ENCODE results near the gene NUDT8. TPM values are rescaled to one million over a fixed set of nuclear protein-coding genes. Genes with fewer than 3 reads are reported as not detected.

NUDT8 gene
- total and polyA plus RNA-seq, 9 of the 15 experiments (the other 6 are each of a cell fraction or from before 2014, with no cell fraction given), result 0.23 to 27.8 (median 5.0) TPM

- H3K9ac ChIP-seq (ENCODE audit: insufficient read depth in 1 of 2, low read depth in 2 of 2, low read length in 2 of 2), result no peak overlapping the region
- H2AFZ ChIP-seq (ENCODE audit: low read depth, low read length), result no peak overlapping the region
- BruUV-seq (replicated peaks), result no TSS peak
- DNase-seq (ENCODE audit: extremely low read depth in 1 of 4, low spot score in 3 of 4), result no peak
- 28% methylated on average over 3 of the region's 5 CpGs for WGBS (ENCODE audit: insufficient coverage, low coverage, missing lambda C conversion rate)
- POLR2A ChIA-PET, result interaction anchor here (0.8 kb wide), 1 partner anchor 78 kb away, joined by 3 read pairs; no protein-coding TSS in a partner anchor
- CTCF ChIA-PET (ENCODE audit: low intra/inter-chr PET ratio), result no interaction called here
- H3K9me1 ChIP-seq (ENCODE audit: control insufficient read depth, insufficient read depth, low read length), result no peaks in the 10 kb centered on the region
- H3K4me1 ChIP-seq (replicated peaks in 1 of 2; ENCODE audit: control insufficient read depth in 2 of 2, insufficient read depth in 2 of 2, low read length in 2 of 2), result peaks cover 0 to 30% of the 10 kb centered on the region in 2 experiments; a peak in 2 of 5 replicates
- H3K27me3 ChIP-seq (ENCODE audit: control insufficient read depth in 2 of 2, insufficient read depth in 2 of 2, low read length in 2 of 2), result peaks cover 11 to 39% of the 10 kb centered on the region in 2 experiments; a peak in 4 of 5 replicates
- in situ Hi-C loops (cut with MboI) (loop anchor here (10.0 kb wide), 1 partner anchor 127 kb away; no protein-coding TSS in a partner anchor), intact Hi-C loops (cut with micrococcal nuclease) (no loop called here)
- 0 out of 2 replicates have a peak, but pooled peaks cover 1% of the 10 kb centered on the region for H3K9me3 ChIP-seq (replicated peaks; ENCODE audit: control insufficient read depth, insufficient read depth, low read depth, low read length)
- no peak overlapping the region for H3K4me2 ChIP-seq (ENCODE audit: insufficient read depth, low read length)
- H4K20me1 ChIP-seq (replicated peaks; ENCODE audit: control insufficient read depth, insufficient read depth, low read length), result 0 out of 2 replicates have a peak, but pooled peaks cover 5% of the 10 kb centered on the region
- H3K27ac ChIP-seq (ENCODE audit: extremely low read depth, low read depth, low read length), result no peak overlapping the region
- no peaks in the 10 kb centered on the region for H3K79me2 ChIP-seq (ENCODE audit: control insufficient read depth, insufficient read depth, low read length)
- FAIRE-seq, result no peak
- no peaks in the 10 kb centered on the region for H3K36me3 ChIP-seq (ENCODE audit: control insufficient read depth, insufficient read depth, low read length)
- no peak for ATAC-seq
- no peak overlapping the region for H3K4me3 ChIP-seq
- no peak for TF ChIP-seq PHF21A (IDR thresholded peaks at IDR 0.05; ENCODE audit: borderline replicate concordance, low read depth)
- no peak for TF ChIP-seq CCAR2 (IDR thresholded peaks at IDR 0.05; ENCODE audit: low read depth, low read length)
- no peak for TF ChIP-seq ZNF589 (CRISPR knock-in tag; IDR thresholded peaks at IDR 0.05; ENCODE audit: low read depth)
- no peak for TF ChIP-seq ZBTB7A (IDR thresholded peaks at IDR 0.05; ENCODE audit: borderline replicate concordance, control insufficient read depth, low read depth, low read length)
- no peak for TF ChIP-seq HNRNPH1 (optimal IDR thresholded peaks at IDR 0.05; ENCODE audit: low read depth, low read length)
- TF ChIP-seq ZSCAN29 (IDR thresholded peaks at IDR 0.05), result no peak
- TF ChIP-seq, protein P1, sequence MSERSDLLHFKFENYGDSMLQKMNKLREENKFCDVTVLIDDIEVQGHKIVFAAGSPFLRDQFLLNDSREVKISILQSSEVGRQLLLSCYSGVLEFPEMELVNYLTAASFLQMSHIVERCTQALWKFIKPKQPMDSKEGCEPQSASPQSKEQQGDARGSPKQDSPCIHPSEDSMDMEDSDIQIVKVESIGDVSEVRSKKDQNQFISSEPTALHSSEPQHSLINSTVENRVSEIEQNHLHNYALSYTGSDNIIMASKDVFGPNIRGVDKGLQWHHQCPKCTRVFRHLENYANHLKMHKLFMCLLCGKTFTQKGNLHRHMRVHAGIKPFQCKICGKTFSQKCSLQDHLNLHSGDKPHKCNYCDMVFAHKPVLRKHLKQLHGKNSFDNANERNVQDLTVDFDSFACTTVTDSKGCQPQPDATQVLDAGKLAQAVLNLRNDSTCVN (CRISPR knock-in tag; IDR thresholded peaks at IDR 0.05), result no peak
- TF ChIP-seq FOXJ3 (CRISPR knock-in tag; IDR thresholded peaks at IDR 0.05), result no peak
- no peak for TF ChIP-seq DNMT1 (IDR thresholded peaks at IDR 0.05)
- TF ChIP-seq ZNF431 (CRISPR knock-in tag; IDR thresholded peaks at IDR 0.05), result no peak
- no peak for TF ChIP-seq RBM39 (optimal IDR thresholded peaks at IDR 0.05; ENCODE audit: low read depth, low read length)
- TF ChIP-seq TAF1 (IDR thresholded peaks at IDR 0.05; ENCODE audit: control insufficient read depth, extremely low read depth, insufficient read depth, low read length, severe bottlenecking), result no peak
- no peak for TF ChIP-seq TBL1XR1 (IDR thresholded peaks at IDR 0.05; ENCODE audit: low read length in 2 of 2)
Measured at GRCh38 chr11:67668192-67668551, 38.4 kb upstream of the NUDT8 start.

Data from K562 (cell line).